ENCODE results near the gene C2orf76.

GRCh38 chr2:119402106-119402505, 35.5 kb upstream of the C2orf76 start:
- TF ChIP-seq PBX3 (IDR thresholded peaks at IDR 0.05; ENCODE audit: insufficient replicate concordance, low read depth, low read length) (no peak), SUZ12 (IDR thresholded peaks at IDR 0.05; ENCODE audit: unreplicated experiment) (no peak), POLR2A (IDR thresholded peaks at IDR 0.05; ENCODE audit: low read depth, low read length) (no peak), CTCF (IDR thresholded peaks at IDR 0.05 in 2 of 3, conservative IDR thresholded peaks at IDR 0.05 in 1 of 3; ENCODE audit: control insufficient read depth in 2 of 3, extremely low read depth in 1 of 3, insufficient read depth in 1 of 3, low read depth in 3 of 3, low read length in 3 of 3) (no peak), ESRRA (IDR thresholded peaks at IDR 0.05; ENCODE audit: low read length) (no peak), TAF1 (IDR thresholded peaks at IDR 0.05; ENCODE audit: borderline replicate concordance, low read depth, low read length) (no peak), SP1 (IDR thresholded peaks at IDR 0.05; ENCODE audit: low read depth, low read length) (no peak), YY1 (IDR thresholded peaks at IDR 0.05; ENCODE audit: low read depth, low read length) (no peak), E2F4 (IDR thresholded peaks at IDR 0.05; ENCODE audit: low read depth, low read length) (no peak)

All from GM12878 (cell line).